HG03520 (cell line): ENCODE measurements around the gene ADAM15.

ENCODE experiments used
- ATAC-seq: cut with Tn5 transposase; IDR thresholded peaks from one replicate; pipeline ENCODE4 v1.9.1; 2021; ENCODE audit warnings: mild to moderate bottlenecking, moderate library complexity; ENCODE audit not compliant: unreplicated experiment

ADAM15 gene

GRCh38 chr1:155011437-155012025 lies 39.6 kb upstream of the ADAM15 start:
- no peak for ATAC-seq

GRCh38 chr1:155012026-155012546 lies 39.0 kb upstream of the ADAM15 start:
- no peak for ATAC-seq

GRCh38 chr1:155012776-155013602 lies 38.1 kb upstream of the ADAM15 start:
- no peak for ATAC-seq

- no peak for ATAC-seq
Measured at GRCh38 chr1:155013632-155014031, 37.5 kb upstream of the ADAM15 start.

- no peak for ATAC-seq
Measured at GRCh38 chr1:155014709-155015508, 36.2 kb upstream of the ADAM15 start.

GRCh38 chr1:155015527-155016230 lies 35.4 kb upstream of the ADAM15 start:
- ATAC-seq = no peak

GRCh38 chr1:155016231-155016831 lies 34.8 kb upstream of the ADAM15 start:
- no peak for ATAC-seq

- ATAC-seq = peak; percentile 63
Measured at GRCh38 chr1:155017041-155017945, 33.8 kb upstream of the ADAM15 start.

GRCh38 chr1:155017946-155018316 lies 33.2 kb upstream of the ADAM15 start:
- ATAC-seq = no peak

GRCh38 chr1:155018617-155019348 lies 32.3 kb upstream of the ADAM15 start:
- ATAC-seq = no peak

- ATAC-seq = no peak
Measured at GRCh38 chr1:155019377-155020245, 31.5 kb upstream of the ADAM15 start.

GRCh38 chr1:155022136-155022926 lies 28.8 kb upstream of the ADAM15 start:
- no peak for ATAC-seq

- no peak for ATAC-seq
Measured at GRCh38 chr1:155022927-155023236, 28.2 kb upstream of the ADAM15 start.

- ATAC-seq = no peak
Measured at GRCh38 chr1:155023627-155024026, 27.5 kb upstream of the ADAM15 start.

GRCh38 chr1:155024315-155024714 lies 26.8 kb upstream of the ADAM15 start:
- no peak for ATAC-seq

- no peak for ATAC-seq
Measured at GRCh38 chr1:155026154-155026553, 25.0 kb upstream of the ADAM15 start.

GRCh38 chr1:155026588-155026987 lies 24.5 kb upstream of the ADAM15 start:
- ATAC-seq = no peak
